Lower leg skin (tissue), 4 donors: ENCODE data around the gene ADAMTS6. TPM values are rescaled to one million over a fixed set of nuclear protein-coding genes. Genes with fewer than 3 reads are reported as not detected.

ENCODE experiments used
- DNase-seq, 2 donors: peaks; one replicate each; pipeline ENCODE4 v3.0.0-alpha.2; 2019; ENCODE audit warnings: low spot score in 2 of 2
- H3K4me3 ChIP-seq: fragments of 200-600 bp; sonication (generic); 2 replicates; pipeline ENCODE4 v1.5.1; 2017; ENCODE audit warnings: mild to moderate bottlenecking, low read depth; ENCODE audit not compliant: poor library complexity, severe bottlenecking
- POLR2A ChIP-seq, 2 donors: fragments of 450-650 bp; IDR thresholded peaks; one replicate each; pipeline ENCODE4 v1.6.1; 2016 to 2017; ENCODE audit warnings: antibody characterized with exemption in 2 of 2, mild to moderate bottlenecking in 1 of 2, moderate library complexity in 1 of 2
- WGBS, 2 donors: methylation state at CpG; one replicate each; pipeline ENCODE4 v1.1.5; 2018; 5-methylcytosine and 5-hydroxymethylcytosine counted together
- intact Hi-C: fragments of 100-400 bp; cut with DNase I; formaldehyde crosslinking; loops from one replicate; pipeline ENCODE4 v1.15.0; 2023; ENCODE audit warnings: low total_unique reads
- total RNA-seq, 4 donors: library from RNA; depleted of rRNA; stranded (reverse); fragments of >200 nt; gene quantifications; one replicate each; pipeline ENCODE4 v1.1.0, GENCODE V29; 2016
- TF ChIP-seq, protein P1 (sequence below), 3 donors: fragments of 450-650 bp; IDR thresholded peaks; one replicate each; pipeline ENCODE4 v1.5.1; 2016; ENCODE audit warnings: antibody characterized with exemption in 3 of 3, mild to moderate bottlenecking in 3 of 3, moderate library complexity in 2 of 3

ADAMTS6 gene
- total RNA-seq, 4 donors from 2014 or later = 0.42 to 1.1 (median 0.82) TPM

GRCh38 chr5:65192331-65192730, 289.4 kb downstream of the ADAMTS6 start:
- DNase-seq = no peak
- intact Hi-C loops = no loop called here
- no peak for TF ChIP-seq POLR2A (IDR thresholded peaks at IDR 0.05)
- TF ChIP-seq, protein P1, sequence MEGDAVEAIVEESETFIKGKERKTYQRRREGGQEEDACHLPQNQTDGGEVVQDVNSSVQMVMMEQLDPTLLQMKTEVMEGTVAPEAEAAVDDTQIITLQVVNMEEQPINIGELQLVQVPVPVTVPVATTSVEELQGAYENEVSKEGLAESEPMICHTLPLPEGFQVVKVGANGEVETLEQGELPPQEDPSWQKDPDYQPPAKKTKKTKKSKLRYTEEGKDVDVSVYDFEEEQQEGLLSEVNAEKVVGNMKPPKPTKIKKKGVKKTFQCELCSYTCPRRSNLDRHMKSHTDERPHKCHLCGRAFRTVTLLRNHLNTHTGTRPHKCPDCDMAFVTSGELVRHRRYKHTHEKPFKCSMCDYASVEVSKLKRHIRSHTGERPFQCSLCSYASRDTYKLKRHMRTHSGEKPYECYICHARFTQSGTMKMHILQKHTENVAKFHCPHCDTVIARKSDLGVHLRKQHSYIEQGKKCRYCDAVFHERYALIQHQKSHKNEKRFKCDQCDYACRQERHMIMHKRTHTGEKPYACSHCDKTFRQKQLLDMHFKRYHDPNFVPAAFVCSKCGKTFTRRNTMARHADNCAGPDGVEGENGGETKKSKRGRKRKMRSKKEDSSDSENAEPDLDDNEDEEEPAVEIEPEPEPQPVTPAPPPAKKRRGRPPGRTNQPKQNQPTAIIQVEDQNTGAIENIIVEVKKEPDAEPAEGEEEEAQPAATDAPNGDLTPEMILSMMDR (IDR thresholded peaks at IDR 0.05) = no peak
- 87 to 91% methylated on average over 1 of the region's 1 CpG for WGBS, 2 donors
- no peak overlapping the region for H3K4me3 ChIP-seq

DNA sequence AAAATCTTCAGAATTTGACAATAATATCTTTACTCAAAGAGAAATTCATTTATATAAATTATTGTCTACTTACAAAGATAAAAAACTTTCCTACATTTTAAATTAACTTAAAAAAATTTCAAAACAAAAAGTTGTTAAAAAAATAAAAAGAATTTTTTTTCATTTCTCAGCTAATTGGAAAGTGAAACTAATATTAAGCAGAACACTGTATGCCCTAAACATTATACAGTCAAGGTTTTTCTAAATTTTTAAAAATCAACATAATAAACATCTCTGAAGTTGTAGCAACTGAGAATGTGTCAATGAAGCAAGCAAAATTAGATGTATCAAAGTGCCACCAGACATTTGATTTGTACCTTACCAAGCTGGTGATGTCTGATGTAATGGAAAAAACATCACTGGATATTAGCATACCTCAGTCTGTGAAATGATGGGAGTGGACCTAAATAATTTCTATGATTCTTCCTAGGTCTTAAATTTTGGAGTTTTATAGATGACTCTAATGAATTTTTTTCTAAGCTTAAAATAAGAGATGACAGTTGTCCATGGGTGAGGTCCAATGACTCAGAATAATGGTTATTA, 290.1 kb downstream of the ADAMTS6 start:
- H3K4me3 ChIP-seq = no peak overlapping the region
- DNase-seq = no peak
- intact Hi-C loops = no loop called here
- TF ChIP-seq, protein P1 (IDR thresholded peaks at IDR 0.05) = no peak
- TF ChIP-seq POLR2A (IDR thresholded peaks at IDR 0.05) = no peak

- H3K4me3 ChIP-seq = no peak overlapping the region
- TF ChIP-seq, protein P1 (IDR thresholded peaks at IDR 0.05) = no peak
- TF ChIP-seq POLR2A (IDR thresholded peaks at IDR 0.05) = no peak
- intact Hi-C loops = no loop called here
- WGBS, 2 donors = 69 to 77% methylated on average over 3 of the region's 3 CpGs
- DNase-seq = no peak
These were observed 291.2 kb downstream of the ADAMTS6 start for GRCh38 chr5:65190328-65191053.

DNA sequence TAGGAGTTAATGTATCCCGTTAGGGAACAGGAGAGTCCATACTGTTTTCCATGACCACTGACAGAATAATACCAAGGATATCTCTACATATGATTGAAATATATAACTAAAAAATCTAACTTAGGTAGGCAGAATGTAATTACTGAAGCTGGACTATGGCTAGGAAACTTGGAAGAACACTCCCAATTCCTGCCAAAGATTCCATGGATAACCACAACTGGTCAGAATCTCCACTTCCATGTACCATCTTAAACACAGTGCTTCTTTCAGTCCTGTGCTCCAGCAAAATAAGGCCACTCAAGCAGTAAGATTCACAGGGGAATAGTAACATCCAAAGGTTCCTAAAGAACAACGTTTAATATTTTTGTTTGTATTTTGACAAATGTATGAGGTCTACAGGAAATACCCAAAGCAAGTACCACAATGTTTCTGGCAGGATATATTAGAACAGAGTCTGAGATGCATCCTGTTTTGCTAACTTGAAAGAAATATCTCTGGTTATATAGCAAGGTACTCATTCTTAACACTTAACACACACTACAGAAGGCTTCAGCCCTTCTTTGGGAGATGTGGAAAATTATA, 295.0 kb downstream of the ADAMTS6 start:
- H3K4me3 ChIP-seq = no peak overlapping the region
- TF ChIP-seq, protein P1 (IDR thresholded peaks at IDR 0.05) = no peak
- TF ChIP-seq POLR2A (IDR thresholded peaks at IDR 0.05) = no peak
- intact Hi-C loops = no loop called here
- 76 to 78% methylated on average over 2 of the region's 2 CpGs for WGBS, 2 donors
- DNase-seq = no peak

GRCh38 chr5:65185468-65185867, 296.3 kb downstream of the ADAMTS6 start:
- WGBS, 2 donors = 84 to 92% methylated on average over 1 of the region's 1 CpG
- no peak overlapping the region for H3K4me3 ChIP-seq
- no peak for TF ChIP-seq POLR2A (IDR thresholded peaks at IDR 0.05)
- TF ChIP-seq, protein P1 (IDR thresholded peaks at IDR 0.05) = no peak
- DNase-seq = no peak
- intact Hi-C loops = no loop called here
